ENCODE data around the gene PCGF2. TPM values are rescaled to one million over a fixed set of nuclear protein-coding genes. Genes with fewer than 3 reads are reported as not detected.

PCGF2 gene
- total RNA-seq, 4 donors from 2014 or later: 8.5 to 13.5 (median 10.9) TPM

DNA sequence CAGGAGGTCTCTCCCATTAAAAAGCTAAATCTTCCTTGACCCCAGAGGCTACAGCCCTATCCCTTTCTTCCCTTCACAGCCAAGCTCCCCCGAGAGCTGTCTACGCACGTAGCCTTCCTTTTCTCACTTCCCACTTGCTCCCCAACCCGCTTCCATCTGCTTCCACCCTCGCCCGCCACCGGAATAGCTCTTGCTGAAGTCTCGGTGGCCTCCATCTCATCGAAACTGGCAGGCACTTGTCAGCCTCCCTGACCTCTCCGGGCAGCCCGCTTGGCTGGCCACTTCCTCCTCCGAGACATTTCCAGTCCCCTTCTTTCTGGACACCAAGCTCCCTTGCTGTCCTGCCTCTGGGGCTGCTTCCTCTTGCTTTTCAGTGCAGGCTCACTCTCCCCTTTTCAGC, 62.6 kb downstream of the PCGF2 start:
- H3K36me3 ChIP-seq: no peaks in the 10 kb centered on the region
- WGBS, 2 donors: 77 to 78% methylated on average over 12 of the region's 12 CpGs
- DNase-seq: no peak
- H3K4me1 ChIP-seq: no peaks in the 10 kb centered on the region
- intact Hi-C loops (cut with DNase I): no loop called here
- no peak overlapping the region for H3K4me3 ChIP-seq (replicated peaks in 1 of 3)
- H3K27me3 ChIP-seq: no peaks in the 10 kb centered on the region
- TF ChIP-seq, protein P1, sequence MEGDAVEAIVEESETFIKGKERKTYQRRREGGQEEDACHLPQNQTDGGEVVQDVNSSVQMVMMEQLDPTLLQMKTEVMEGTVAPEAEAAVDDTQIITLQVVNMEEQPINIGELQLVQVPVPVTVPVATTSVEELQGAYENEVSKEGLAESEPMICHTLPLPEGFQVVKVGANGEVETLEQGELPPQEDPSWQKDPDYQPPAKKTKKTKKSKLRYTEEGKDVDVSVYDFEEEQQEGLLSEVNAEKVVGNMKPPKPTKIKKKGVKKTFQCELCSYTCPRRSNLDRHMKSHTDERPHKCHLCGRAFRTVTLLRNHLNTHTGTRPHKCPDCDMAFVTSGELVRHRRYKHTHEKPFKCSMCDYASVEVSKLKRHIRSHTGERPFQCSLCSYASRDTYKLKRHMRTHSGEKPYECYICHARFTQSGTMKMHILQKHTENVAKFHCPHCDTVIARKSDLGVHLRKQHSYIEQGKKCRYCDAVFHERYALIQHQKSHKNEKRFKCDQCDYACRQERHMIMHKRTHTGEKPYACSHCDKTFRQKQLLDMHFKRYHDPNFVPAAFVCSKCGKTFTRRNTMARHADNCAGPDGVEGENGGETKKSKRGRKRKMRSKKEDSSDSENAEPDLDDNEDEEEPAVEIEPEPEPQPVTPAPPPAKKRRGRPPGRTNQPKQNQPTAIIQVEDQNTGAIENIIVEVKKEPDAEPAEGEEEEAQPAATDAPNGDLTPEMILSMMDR (IDR thresholded peaks at IDR 0.05): no peak
- no peak for TF ChIP-seq POLR2A (IDR thresholded peaks at IDR 0.05)
- no peak overlapping the region for H3K27ac ChIP-seq
- no peaks in the 10 kb centered on the region for H3K9me3 ChIP-seq

Small RNAs within 50 kb of the gene (microRNA-seq; reads per million reads assigned to microRNA genes)
- not detected for gene MIR4726
- gene MIR4734: not detected

Small RNAs within 50 kb of the gene (small RNA-seq; reads per million reads assigned to genes)
- gene MIR4726 (not detected), gene MIR4734 (not detected), gene RNA5SP440 (3.0 reads per million, percentile 74 among the genes with 10 or more reads in this experiment), gene RNU6-866P (not detected)

Other genes starting within 250 kb of the PCGF2 start
- gene SRCIN1, start 142.4 kb downstream of the PCGF2 start, total RNA-seq: under 1 TPM; 0.54 to 0.89 (median 0.69) TPM
- gene EPOP, start 73.4 kb downstream of the PCGF2 start, total RNA-seq: 1 to 10 TPM in 1 of 4 donors, under 1 TPM in 3; 0.20 to 1.8 (median 0.41) TPM
- 100 to 1,000 TPM; 111 to 192 (median 115) TPM for gene MLLT6, start 43.1 kb downstream of the PCGF2 start, total RNA-seq
- 10 to 100 TPM; 12.4 to 29.0 (median 18.2) TPM for gene CISD3, start 18.0 kb downstream of the PCGF2 start, total RNA-seq
- gene PSMB3, start 4.4 kb upstream of the PCGF2 start, total RNA-seq: 100 to 1,000 TPM; 135 to 256 (median 222) TPM
- 10 to 100 TPM; 40.8 to 48.6 (median 43.8) TPM for gene PIP4K2B, start 51.2 kb upstream of the PCGF2 start, total RNA-seq
- gene CWC25, start 77.0 kb upstream of the PCGF2 start, total RNA-seq: 10 to 100 TPM; 19.0 to 26.8 (median 22.1) TPM
- 1,000 to 10,000 TPM; 1,055 to 2,735 (median 1,279) TPM for gene RPL23, start 105.4 kb upstream of the PCGF2 start, total RNA-seq
- 10 to 100 TPM; 69.3 to 77.5 (median 71.1) TPM for gene LASP1, start 121.7 kb upstream of the PCGF2 start, total RNA-seq
- gene FBXO47, start 219.1 kb upstream of the PCGF2 start, total RNA-seq: not detected